Astrocyte (in vitro differentiated cells and primary cell): ENCODE results near the gene PLA2R1. TPM values are rescaled to one million over a fixed set of nuclear protein-coding genes. Genes with fewer than 3 reads are reported as not detected.

Experiments used
- DNase-seq: peaks from one replicate; pipeline ENCODE4 v3.0.0-alpha.2; 2010; ENCODE audit warnings: low read depth
- FAIRE-seq: peaks from 2 replicates; lab custom pipeline; 2011; peaks lifted over from hg19 to GRCh38; lab: Jason Lieb, UNC
- H2AFZ ChIP-seq: 2 replicates; pipeline ENCODE4 v1.6.0; 2012; ENCODE audit warnings: low read depth, low read length, inconsistent platforms
- H3K27ac ChIP-seq: 2 replicates; pipeline ENCODE4 v1.5.1; 2011; ENCODE audit warnings: low read depth, low read length, inconsistent platforms
- H3K27me3 ChIP-seq: 2 replicates; pipeline ENCODE4 v1.6.0; 2011; ENCODE audit warnings: low read length, inconsistent platforms; ENCODE audit not compliant: insufficient read depth
- H3K36me3 ChIP-seq: 2 replicates; pipeline ENCODE4 v1.5.1; 2011; ENCODE audit warnings: low read length, inconsistent platforms; ENCODE audit not compliant: insufficient read depth
- H3K4me1 ChIP-seq: 2 replicates; pipeline ENCODE4 v1.5.1; 2011; ENCODE audit warnings: low read length, inconsistent platforms; ENCODE audit not compliant: insufficient read depth
- H3K4me2 ChIP-seq: 2 replicates; pipeline ENCODE4 v1.6.0; 2012; ENCODE audit warnings: low read length, inconsistent platforms
- H3K4me3 ChIP-seq: 2 replicates; pipeline ENCODE4 v1.5.1; 2011; ENCODE audit warnings: low read depth, mild to moderate bottlenecking, low read length, inconsistent platforms; ENCODE audit not compliant: insufficient read depth
- H3K79me2 ChIP-seq: 2 replicates; pipeline ENCODE4 v1.6.0; 2012; ENCODE audit warnings: mild to moderate bottlenecking, low read length, inconsistent platforms; ENCODE audit not compliant: insufficient read depth
- H3K9ac ChIP-seq: 2 replicates; pipeline ENCODE4 v1.6.0; 2012; ENCODE audit warnings: mild to moderate bottlenecking, low read length, inconsistent platforms
- H3K9me3 ChIP-seq: 2 replicates; pipeline ENCODE4 v1.5.1; 2012; ENCODE audit warnings: low read depth, mild to moderate bottlenecking, low read length, inconsistent platforms; ENCODE audit not compliant: insufficient read depth
- H4K20me1 ChIP-seq: 2 replicates; pipeline ENCODE4 v1.6.0; 2012; ENCODE audit warnings: low read length, inconsistent platforms; ENCODE audit not compliant: insufficient read depth
- H3K27ac Mint-ChIP-seq: one replicate; pipeline ENCODE4 v1.8.0; 2021; ENCODE audit warnings: mild to moderate bottlenecking, mixed read lengths; ENCODE audit not compliant: unreplicated experiment
- H3K27me3 Mint-ChIP-seq: one replicate; pipeline ENCODE4 v1.8.0; 2021; ENCODE audit warnings: low read depth, mixed read lengths; ENCODE audit not compliant: unreplicated experiment
- H3K36me3 Mint-ChIP-seq: one replicate; pipeline ENCODE4 v1.8.0; 2021; ENCODE audit warnings: low read depth, mixed read lengths; ENCODE audit not compliant: unreplicated experiment
- H3K4me1 Mint-ChIP-seq: one replicate; pipeline ENCODE4 v1.8.0; 2021; ENCODE audit warnings: low read depth, mixed read lengths; ENCODE audit not compliant: unreplicated experiment
- H3K4me3 Mint-ChIP-seq: one replicate; pipeline ENCODE4 v1.8.0; 2021; ENCODE audit warnings: mild to moderate bottlenecking, moderate library complexity, mixed read lengths; ENCODE audit not compliant: unreplicated experiment
- H3K9me3 Mint-ChIP-seq: one replicate; pipeline ENCODE4 v1.8.0; 2021; ENCODE audit warnings: mild to moderate bottlenecking, mixed read lengths; ENCODE audit not compliant: unreplicated experiment
- CTCF ChIP-seq: IDR thresholded peaks from 2 replicates; pipeline ENCODE4 v1.5.1; 2011; ENCODE audit warnings: low read depth, mild to moderate bottlenecking, inconsistent platforms, low read length, moderate library complexity; ENCODE audit not compliant: insufficient read depth
- EZH2 ChIP-seq: IDR thresholded peaks from 2 replicates; pipeline ENCODE4 v1.6.1; 2012; ENCODE audit warnings: mild to moderate bottlenecking, low read length, inconsistent platforms; ENCODE audit not compliant: insufficient read depth
- total RNA-seq: library from RNA; stranded (reverse); gene quantifications from 2 replicates; pipeline ENCODE4 v1.2.1, GENCODE V29; 2021

Gene PLA2R1
- total RNA-seq, 1 donor from 2014 or later, result 7.1 TPM

- Histone ChIP-seq H3K4me2 (no peak overlapping the region), H3K36me3 (no peaks in the 10 kb centered on the region), H4K20me1 (no peaks in the 10 kb centered on the region), H3K4me3 (no peak overlapping the region), H3K4me1 (no peaks in the 10 kb centered on the region), H2AFZ (no peak overlapping the region), H3K9me3 (no peaks in the 10 kb centered on the region), H3K27me3 (no peaks in the 10 kb centered on the region), H3K79me2 (no peaks in the 10 kb centered on the region), H3K27ac (no peak overlapping the region), H3K9ac (no peak overlapping the region)
- Mint-ChIP-seq H3K4me3 (no peak overlapping the region), H3K27ac (no peak overlapping the region), H3K36me3 (peaks cover 11% of the 10 kb centered on the region), H3K27me3 (no peaks in the 10 kb centered on the region), H3K4me1 (peaks cover 20% of the 10 kb centered on the region), H3K9me3 (peaks cover 4% of the 10 kb centered on the region)
- DNase-seq (peak; percentile 31), FAIRE-seq (no peak)
- TF ChIP-seq EZH2, result no peak
- no peak for TF ChIP-seq CTCF
Measured at GRCh38 chr2:159998243-159998642, 64.2 kb downstream of the PLA2R1 start.

- no peak for TF ChIP-seq CTCF
- no peak for TF ChIP-seq EZH2
- no peaks in the 10 kb centered on the region for H3K27me3 Mint-ChIP-seq
- peaks cover 13% of the 10 kb centered on the region for H3K36me3 Mint-ChIP-seq
- no peaks in the 10 kb centered on the region for H3K79me2 ChIP-seq
- peak overlapping the region; percentile 89 for H3K27ac Mint-ChIP-seq
- H3K27ac ChIP-seq, result peak overlapping the region; percentile 18
- H2AFZ ChIP-seq, result no peak overlapping the region
- H3K36me3 ChIP-seq, result no peaks in the 10 kb centered on the region
- H3K4me3 Mint-ChIP-seq, result peak overlapping the region; percentile 58
- no peak for FAIRE-seq
- no peak overlapping the region for H3K4me2 ChIP-seq
- peaks cover 4% of the 10 kb centered on the region for H3K9me3 Mint-ChIP-seq
- H3K4me1 Mint-ChIP-seq, result peaks cover 20% of the 10 kb centered on the region
- no peaks in the 10 kb centered on the region for H4K20me1 ChIP-seq
- peak; percentile 62 for DNase-seq
- H3K9me3 ChIP-seq, result no peaks in the 10 kb centered on the region
- H3K4me3 ChIP-seq, result no peak overlapping the region
- no peaks in the 10 kb centered on the region for H3K4me1 ChIP-seq
- H3K9ac ChIP-seq, result no peak overlapping the region
- H3K27me3 ChIP-seq, result no peaks in the 10 kb centered on the region
Measured at GRCh38 chr2:159996792-159997546, 65.4 kb downstream of the PLA2R1 start.

GRCh38 chr2:159995038-159995437 lies 67.4 kb downstream of the PLA2R1 start:
- H3K27ac ChIP-seq, result no peak overlapping the region
- H3K79me2 ChIP-seq, result no peaks in the 10 kb centered on the region
- H3K9me3 ChIP-seq, result no peaks in the 10 kb centered on the region
- no peak for TF ChIP-seq EZH2
- no peak for TF ChIP-seq CTCF
- Mint-ChIP-seq H3K9me3 (no peaks in the 10 kb centered on the region), H3K27ac (no peak overlapping the region), H3K4me3 (no peak overlapping the region), H3K4me1 (peaks cover 20% of the 10 kb centered on the region), H3K27me3 (no peaks in the 10 kb centered on the region), H3K36me3 (peaks cover 15% of the 10 kb centered on the region)
- H3K4me1 ChIP-seq, result no peaks in the 10 kb centered on the region
- H3K27me3 ChIP-seq, result no peaks in the 10 kb centered on the region
- DNase-seq (no peak), FAIRE-seq (no peak)
- no peak overlapping the region for H3K4me3 ChIP-seq
- no peaks in the 10 kb centered on the region for H3K36me3 ChIP-seq
- H4K20me1 ChIP-seq, result no peaks in the 10 kb centered on the region
- H3K9ac ChIP-seq, result no peak overlapping the region
- H2AFZ ChIP-seq, result no peak overlapping the region
- no peak overlapping the region for H3K4me2 ChIP-seq
